ENCODE results near the gene CACNB2. TPM values are rescaled to one million over a fixed set of nuclear protein-coding genes. Genes with fewer than 3 reads are reported as not detected.
A peak's percentile ranks its signal among the peaks of the same experiment; 100 is the strongest.

The CACNB2 gene
- total and polyA plus RNA-seq, 2 donors = 0.85 to 3.9 TPM

DNA sequence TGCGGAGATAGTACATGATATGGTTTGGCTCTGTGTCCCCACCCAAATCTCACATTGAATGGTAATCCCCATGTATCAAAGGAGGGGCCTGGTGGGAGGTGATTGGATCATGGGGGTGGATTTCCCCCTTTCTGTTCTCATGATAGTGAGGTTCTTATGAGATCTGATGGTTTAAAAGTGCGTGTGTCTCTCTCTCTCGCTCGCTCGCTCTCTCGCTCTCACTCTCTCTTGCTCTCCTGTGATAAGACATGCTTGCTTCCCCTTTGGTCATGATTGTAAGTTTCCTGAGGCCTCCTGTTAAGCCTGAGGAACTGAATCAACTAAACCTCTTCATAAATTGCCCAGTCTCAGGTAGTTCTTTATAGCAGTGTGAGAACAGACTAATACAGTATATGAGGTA is 339.3 kb downstream of the CACNB2 start:
- DNase-seq (ENCODE audit: low read depth in 6 of 9, low spot score in 9 of 9) = no peak
- Histone ChIP-seq H3K4me1 (ENCODE audit: control insufficient read depth in 2 of 2, insufficient read depth in 2 of 2, low read length in 2 of 2) (no peaks in the 10 kb centered on the region), H3K27ac (ENCODE audit: low read depth in 1 of 2, low read length in 1 of 2) (no peak overlapping the region), H3K4me3 (ENCODE audit: low read length in 2 of 2) (no peak overlapping the region), H3K9me3 (ENCODE audit: control insufficient read depth in 2 of 2, insufficient read depth in 1 of 2, low read length in 1 of 2) (no peaks in the 10 kb centered on the region), H3K27me3 (ENCODE audit: control insufficient read depth in 2 of 2, insufficient read depth in 1 of 2, low read length in 1 of 2) (no peaks in the 10 kb centered on the region), H3K36me3 (ENCODE audit: control insufficient read depth in 2 of 2, insufficient read depth in 2 of 2, low read length in 1 of 2) (no peaks in the 10 kb centered on the region)
- WGBS = 95% methylated on average over 6 of the region's 6 CpGs

- Histone ChIP-seq H3K27me3 (ENCODE audit: control insufficient read depth in 2 of 2, insufficient read depth in 1 of 2, low read length in 1 of 2) (no peaks in the 10 kb centered on the region), H3K36me3 (ENCODE audit: control insufficient read depth in 2 of 2, insufficient read depth in 2 of 2, low read length in 1 of 2) (no peaks in the 10 kb centered on the region), H3K9me3 (ENCODE audit: control insufficient read depth in 2 of 2, insufficient read depth in 1 of 2, low read length in 1 of 2) (no peaks in the 10 kb centered on the region), H3K4me3 (ENCODE audit: low read length in 2 of 2) (no peak overlapping the region), H3K27ac (ENCODE audit: low read depth in 1 of 2, low read length in 1 of 2) (no peak overlapping the region), H3K4me1 (ENCODE audit: control insufficient read depth in 2 of 2, insufficient read depth in 2 of 2, low read length in 2 of 2) (no peaks in the 10 kb centered on the region)
- DNase-seq (ENCODE audit: low read depth in 6 of 9, low spot score in 9 of 9) = no peak
- WGBS = 96% methylated on average over 11 of the region's 11 CpGs
Measured at GRCh38 chr10:18483516-18484186, 343.4 kb downstream of the CACNB2 start.

DNA sequence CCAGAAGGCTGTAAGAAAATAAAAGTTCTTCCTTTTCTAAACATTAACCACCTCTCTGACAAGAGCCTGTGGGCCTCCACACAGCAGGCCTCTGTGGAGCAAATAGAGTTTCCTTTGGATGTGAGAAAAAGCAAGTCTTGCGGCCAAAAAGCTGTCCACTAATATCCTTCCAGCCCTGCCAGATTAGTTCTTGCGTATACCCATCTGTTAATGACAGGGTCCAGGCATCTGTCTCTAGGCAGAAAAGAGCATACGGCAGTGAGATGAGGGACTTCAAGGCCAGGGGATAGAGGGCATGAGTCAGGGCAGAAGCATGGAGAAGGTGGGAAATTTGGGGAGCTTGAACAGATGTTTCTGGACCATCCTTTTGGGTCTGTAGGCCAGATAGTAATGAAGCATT is 346.2 kb downstream of the CACNB2 start:
- H3K9me3 ChIP-seq (ENCODE audit: control insufficient read depth in 2 of 2, insufficient read depth in 1 of 2, low read length in 1 of 2) = peaks cover 0 to 3% of the 10 kb centered on the region in 2 donors
- 97% methylated on average over 3 of the region's 3 CpGs for WGBS
- H3K27me3 ChIP-seq (ENCODE audit: control insufficient read depth in 2 of 2, insufficient read depth in 1 of 2, low read length in 1 of 2) = no peaks in the 10 kb centered on the region
- no peak for DNase-seq (ENCODE audit: low read depth in 6 of 9, low spot score in 9 of 9)
- no peaks in the 10 kb centered on the region for H3K36me3 ChIP-seq (ENCODE audit: control insufficient read depth in 2 of 2, insufficient read depth in 2 of 2, low read length in 1 of 2)
- no peaks in the 10 kb centered on the region for H3K4me1 ChIP-seq (ENCODE audit: control insufficient read depth in 2 of 2, insufficient read depth in 2 of 2, low read length in 2 of 2)
- H3K4me3 ChIP-seq (ENCODE audit: low read length in 2 of 2) = no peak overlapping the region
- H3K27ac ChIP-seq (ENCODE audit: low read depth in 1 of 2, low read length in 1 of 2) = no peak overlapping the region

DNA sequence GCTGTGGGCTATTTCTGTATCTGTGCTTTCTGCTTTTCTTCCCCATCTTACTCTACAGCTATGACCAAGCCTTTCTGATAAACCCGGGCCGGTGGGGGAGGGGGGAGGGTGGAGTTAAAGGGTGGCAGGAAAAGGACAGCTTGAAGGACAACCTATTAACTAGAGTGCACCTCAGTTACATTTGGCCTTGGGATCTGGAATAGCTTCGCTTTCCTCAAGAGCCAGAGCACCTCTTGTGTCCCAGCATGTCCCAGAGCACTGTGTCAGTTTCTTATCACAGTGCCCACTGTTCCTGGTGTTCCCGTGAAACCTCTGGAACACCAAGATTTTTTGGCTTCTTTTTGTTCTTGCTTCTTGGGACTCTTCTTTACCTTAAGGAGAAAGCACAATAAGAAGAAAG is 350.5 kb downstream of the CACNB2 start:
- no peak for DNase-seq (ENCODE audit: low read depth in 6 of 9, low spot score in 9 of 9)
- Histone ChIP-seq H3K9me3 (ENCODE audit: control insufficient read depth in 2 of 2, insufficient read depth in 1 of 2, low read length in 1 of 2) (peaks cover 0 to 4% of the 10 kb centered on the region in 2 donors), H3K4me3 (ENCODE audit: low read length in 2 of 2) (no peak overlapping the region), H3K4me1 (ENCODE audit: control insufficient read depth in 2 of 2, insufficient read depth in 2 of 2, low read length in 2 of 2) (no peaks in the 10 kb centered on the region), H3K27me3 (ENCODE audit: control insufficient read depth in 2 of 2, insufficient read depth in 1 of 2, low read length in 1 of 2) (no peaks in the 10 kb centered on the region), H3K36me3 (ENCODE audit: control insufficient read depth in 2 of 2, insufficient read depth in 2 of 2, low read length in 1 of 2) (no peaks in the 10 kb centered on the region), H3K27ac (ENCODE audit: low read depth in 1 of 2, low read length in 1 of 2) (no peak overlapping the region)
- WGBS = 92% methylated on average over 4 of the region's 4 CpGs

DNA sequence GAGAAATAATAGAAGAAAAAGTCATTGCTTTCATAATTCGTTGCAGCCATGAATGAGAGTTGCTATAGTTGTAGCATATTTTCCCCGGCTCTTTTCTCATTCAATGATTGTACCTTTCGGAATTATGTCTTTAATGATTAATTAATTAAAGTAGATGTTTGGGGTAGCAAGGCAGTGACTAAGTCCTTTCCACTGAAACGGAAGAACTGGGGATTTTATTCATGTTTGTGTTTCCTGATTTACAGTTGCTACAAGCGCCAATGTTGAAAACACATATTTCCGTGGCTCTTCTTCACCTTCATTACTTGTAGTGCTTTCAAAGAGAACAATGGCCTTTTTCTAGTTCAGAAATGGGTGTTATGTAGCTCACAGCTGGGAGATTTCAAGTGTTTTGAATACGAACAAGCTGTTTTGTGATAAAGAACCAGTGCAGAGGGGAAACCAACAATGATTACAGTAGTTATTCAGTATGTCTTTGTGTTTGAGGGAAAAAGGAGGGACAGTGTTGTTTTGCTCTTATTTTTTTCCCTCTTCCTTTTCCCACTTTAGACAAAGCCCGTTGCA is 357.7 kb downstream of the CACNB2 start:
- H3K27me3 ChIP-seq (ENCODE audit: control insufficient read depth in 2 of 2, insufficient read depth in 1 of 2, low read length in 1 of 2) = no peaks in the 10 kb centered on the region
- H3K4me3 ChIP-seq (ENCODE audit: low read length in 2 of 2) = no peak overlapping the region
- DNase-seq (ENCODE audit: low read depth in 6 of 9, low spot score in 9 of 9) = no peak
- no peak overlapping the region for H3K27ac ChIP-seq (ENCODE audit: low read depth in 1 of 2, low read length in 1 of 2)
- 95% methylated on average over 8 of the region's 8 CpGs for WGBS
- no peaks in the 10 kb centered on the region for H3K4me1 ChIP-seq (ENCODE audit: control insufficient read depth in 2 of 2, insufficient read depth in 2 of 2, low read length in 2 of 2)
- H3K36me3 ChIP-seq (ENCODE audit: control insufficient read depth in 2 of 2, insufficient read depth in 2 of 2, low read length in 1 of 2) = no peaks in the 10 kb centered on the region
- no peaks in the 10 kb centered on the region for H3K9me3 ChIP-seq (ENCODE audit: control insufficient read depth in 2 of 2, insufficient read depth in 1 of 2, low read length in 1 of 2)

DNA sequence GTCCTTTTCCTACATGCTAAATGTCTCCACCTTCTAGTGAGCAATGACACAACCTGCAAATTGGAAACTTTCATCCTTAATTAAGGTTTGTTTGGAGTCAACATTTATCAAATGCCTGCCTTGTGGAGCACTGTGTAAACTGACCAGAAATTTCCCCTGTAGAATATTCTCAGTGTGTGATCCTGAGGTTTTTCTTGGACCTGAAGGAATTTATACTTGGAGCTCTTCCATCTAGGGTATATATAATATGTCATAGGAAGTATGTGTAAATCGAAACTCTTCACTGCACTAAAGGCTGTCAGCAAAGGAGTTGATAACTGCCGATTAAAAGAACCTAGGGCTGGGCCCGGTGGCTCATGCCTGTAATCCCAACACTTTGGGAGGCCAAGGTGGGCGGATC is 358.8 kb downstream of the CACNB2 start:
- H3K36me3 ChIP-seq (ENCODE audit: control insufficient read depth in 2 of 2, insufficient read depth in 2 of 2, low read length in 1 of 2) = no peaks in the 10 kb centered on the region
- H3K4me3 ChIP-seq (ENCODE audit: low read length in 2 of 2) = no peak overlapping the region
- H3K27me3 ChIP-seq (ENCODE audit: control insufficient read depth in 2 of 2, insufficient read depth in 1 of 2, low read length in 1 of 2) = no peaks in the 10 kb centered on the region
- DNase-seq (ENCODE audit: low read depth in 6 of 9, low spot score in 9 of 9) = no peak
- no peaks in the 10 kb centered on the region for H3K9me3 ChIP-seq (ENCODE audit: control insufficient read depth in 2 of 2, insufficient read depth in 1 of 2, low read length in 1 of 2)
- no peak overlapping the region for H3K27ac ChIP-seq (ENCODE audit: low read depth in 1 of 2, low read length in 1 of 2)
- WGBS = 98% methylated on average over 4 of the region's 4 CpGs
- H3K4me1 ChIP-seq (ENCODE audit: control insufficient read depth in 2 of 2, insufficient read depth in 2 of 2, low read length in 2 of 2) = no peaks in the 10 kb centered on the region

DNA sequence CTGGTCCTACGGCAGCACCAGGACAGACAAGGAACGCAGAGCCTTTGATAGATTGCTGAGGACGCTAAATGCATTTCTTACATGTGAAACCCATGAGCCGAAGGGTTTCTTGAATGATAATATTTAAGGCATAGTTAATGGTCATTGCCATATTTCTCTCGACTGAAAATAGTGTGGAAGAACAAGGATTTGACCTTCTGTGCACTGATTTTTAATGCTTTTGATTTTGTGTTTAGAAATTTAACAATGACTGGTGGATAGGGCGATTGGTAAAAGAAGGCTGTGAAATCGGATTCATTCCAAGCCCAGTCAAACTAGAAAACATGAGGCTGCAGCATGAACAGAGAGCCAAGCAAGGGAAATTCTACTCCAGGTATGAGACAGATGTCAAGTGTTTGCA is 360.4 kb downstream of the CACNB2 start:
- Histone ChIP-seq H3K4me3 (ENCODE audit: low read length in 2 of 2) (no peak overlapping the region), H3K9me3 (ENCODE audit: control insufficient read depth in 2 of 2, insufficient read depth in 1 of 2, low read length in 1 of 2) (no peaks in the 10 kb centered on the region), H3K27ac (ENCODE audit: low read depth in 1 of 2, low read length in 1 of 2) (no peak overlapping the region), H3K4me1 (ENCODE audit: control insufficient read depth in 2 of 2, insufficient read depth in 2 of 2, low read length in 2 of 2) (no peaks in the 10 kb centered on the region), H3K36me3 (ENCODE audit: control insufficient read depth in 2 of 2, insufficient read depth in 2 of 2, low read length in 1 of 2) (no peaks in the 10 kb centered on the region), H3K27me3 (ENCODE audit: control insufficient read depth in 2 of 2, insufficient read depth in 1 of 2, low read length in 1 of 2) (no peaks in the 10 kb centered on the region)
- WGBS = 94% methylated on average over 7 of the region's 7 CpGs
- DNase-seq (ENCODE audit: low read depth in 6 of 9, low spot score in 9 of 9) = no peak

DNA sequence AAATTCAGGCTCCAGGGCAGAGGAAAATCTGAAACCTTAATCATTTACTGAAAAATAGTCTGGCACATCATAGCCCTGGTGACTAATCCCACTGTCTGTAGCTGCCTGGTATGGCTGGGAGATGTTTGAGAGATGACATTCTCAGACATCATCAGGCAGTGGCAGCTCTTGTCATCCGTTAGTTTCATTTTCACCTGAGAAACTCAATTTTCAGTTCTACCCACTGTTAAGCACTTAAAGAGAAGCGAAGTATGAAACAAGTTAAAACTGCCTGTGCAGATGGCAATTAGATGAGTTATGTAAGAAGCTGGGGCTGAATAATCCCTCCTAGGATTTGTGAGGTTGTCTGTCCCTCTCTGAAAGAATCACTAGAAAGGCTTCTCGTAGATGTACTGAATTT is 361.0 kb downstream of the CACNB2 start:
- Histone ChIP-seq H3K27ac (ENCODE audit: low read depth in 1 of 2, low read length in 1 of 2) (no peak overlapping the region), H3K4me3 (ENCODE audit: low read length in 2 of 2) (no peak overlapping the region), H3K27me3 (ENCODE audit: control insufficient read depth in 2 of 2, insufficient read depth in 1 of 2, low read length in 1 of 2) (no peaks in the 10 kb centered on the region), H3K9me3 (ENCODE audit: control insufficient read depth in 2 of 2, insufficient read depth in 1 of 2, low read length in 1 of 2) (no peaks in the 10 kb centered on the region), H3K4me1 (ENCODE audit: control insufficient read depth in 2 of 2, insufficient read depth in 2 of 2, low read length in 2 of 2) (no peaks in the 10 kb centered on the region), H3K36me3 (ENCODE audit: control insufficient read depth in 2 of 2, insufficient read depth in 2 of 2, low read length in 1 of 2) (no peaks in the 10 kb centered on the region)
- DNase-seq (ENCODE audit: low read depth in 6 of 9, low spot score in 9 of 9) = peak in 1 of 9 donors; percentile 2
- WGBS = 83% methylated on average over 3 of the region's 3 CpGs

- H3K27me3 ChIP-seq (ENCODE audit: control insufficient read depth in 2 of 2, insufficient read depth in 1 of 2, low read length in 1 of 2) = no peaks in the 10 kb centered on the region
- no peak overlapping the region for H3K27ac ChIP-seq (ENCODE audit: low read depth in 1 of 2, low read length in 1 of 2)
- no peak for DNase-seq (ENCODE audit: low read depth in 6 of 9, low spot score in 9 of 9)
- no peaks in the 10 kb centered on the region for H3K9me3 ChIP-seq (ENCODE audit: control insufficient read depth in 2 of 2, insufficient read depth in 1 of 2, low read length in 1 of 2)
- H3K4me1 ChIP-seq (ENCODE audit: control insufficient read depth in 2 of 2, insufficient read depth in 2 of 2, low read length in 2 of 2) = no peaks in the 10 kb centered on the region
- no peaks in the 10 kb centered on the region for H3K36me3 ChIP-seq (ENCODE audit: control insufficient read depth in 2 of 2, insufficient read depth in 2 of 2, low read length in 1 of 2)
- 84% methylated on average over 5 of the region's 5 CpGs for WGBS
- no peak overlapping the region for H3K4me3 ChIP-seq (ENCODE audit: low read length in 2 of 2)
Measured at GRCh38 chr10:18501629-18502028, 361.4 kb downstream of the CACNB2 start.

Measured in thymus (tissue), 11 donors.